NCI-H226 (cell line): Measurements from ENCODE around the gene RFX4.
A peak's percentile ranks its signal among the peaks of the same experiment; 100 is the strongest.
"Not testable (repeated sequence)": the region's sequence is repeated elsewhere in the genome, so short reads cannot be mapped to it uniquely, and the experiment has no call there.

Source experiments
- DNase-seq: peaks from one replicate; pipeline ENCODE4 v3.0.0-alpha.2; 2015

The RFX4 gene

GRCh38 chr12:106647793-106648514 is 65.2 kb downstream of the RFX4 start:
- no peak for DNase-seq

GRCh38 chr12:106648736-106649135 is 65.9 kb downstream of the RFX4 start:
- DNase-seq: no peak

- no peak for DNase-seq
Observed at GRCh38 chr12:106651552-106651951, 68.7 kb downstream of the RFX4 start.

GRCh38 chr12:106652510-106653015 is 69.8 kb downstream of the RFX4 start:
- DNase-seq: no peak

GRCh38 chr12:106655577-106655976 is 72.8 kb downstream of the RFX4 start:
- DNase-seq: no peak

GRCh38 chr12:106657488-106657887 is 74.7 kb downstream of the RFX4 start:
- peak; percentile 14 for DNase-seq

GRCh38 chr12:106663385-106663784 is 80.6 kb downstream of the RFX4 start:
- no peak for DNase-seq

- DNase-seq: no peak
Observed at GRCh38 chr12:106669216-106669615, 86.4 kb downstream of the RFX4 start.

GRCh38 chr12:106670131-106670530 is 87.3 kb downstream of the RFX4 start:
- DNase-seq: no peak

- no peak for DNase-seq
Observed at GRCh38 chr12:106671840-106672239, 89.0 kb downstream of the RFX4 start.

- no peak for DNase-seq
Observed at GRCh38 chr12:106672314-106673025, 89.7 kb downstream of the RFX4 start.

GRCh38 chr12:106673141-106673540 is 90.3 kb downstream of the RFX4 start:
- no peak for DNase-seq

GRCh38 chr12:106675651-106676435 is 93.0 kb downstream of the RFX4 start:
- DNase-seq: no peak

- no peak for DNase-seq
Observed at GRCh38 chr12:106679574-106679973, 96.8 kb downstream of the RFX4 start.

GRCh38 chr12:106680280-106680679 is 97.5 kb downstream of the RFX4 start:
- no peak for DNase-seq

- no peak for DNase-seq
Observed at GRCh38 chr12:106681210-106681609, 98.4 kb downstream of the RFX4 start.

GRCh38 chr12:106682594-106683234 is 99.9 kb downstream of the RFX4 start:
- DNase-seq: peak; percentile 19

GRCh38 chr12:106684497-106684896 is 101.7 kb downstream of the RFX4 start:
- DNase-seq: no peak

GRCh38 chr12:106685381-106685780 is 102.6 kb downstream of the RFX4 start:
- no peak for DNase-seq

GRCh38 chr12:106687672-106688071 is 104.9 kb downstream of the RFX4 start:
- DNase-seq: no peak

GRCh38 chr12:106690569-106691305 is 107.9 kb downstream of the RFX4 start:
- no peak for DNase-seq

GRCh38 chr12:106692033-106692432 is 109.2 kb downstream of the RFX4 start:
- DNase-seq: not testable (repeated sequence)
